CD4-positive, alpha-beta T cell (primary cell): Measurements from ENCODE around the gene RPUSD3. TPM values are rescaled to one million over a fixed set of nuclear protein-coding genes. Genes with fewer than 3 reads are reported as not detected.
A peak's percentile ranks its signal among the peaks of the same experiment; 100 is the strongest.

Experiments used
- ATAC-seq: fragments of 200-7000 bp; cut with Tn5 transposase; one replicate; pipeline ENCODE4 v1.10.0; 2022; ENCODE audit warnings: mild to moderate bottlenecking; ENCODE audit not compliant: poor library complexity
- CTCF ChIA-PET: fragments of 350-600 bp; sonication (Branson Sonifier 250); formaldehyde crosslinking; loops from one replicate; lab custom pipeline; 2021; ENCODE audit warnings: antibody characterized with exemption, inconsistent platforms; lab: Charles Lee
- POLR2A ChIA-PET: fragments of 350-600 bp; sonication (Branson Sonifier 250); formaldehyde crosslinking; loops from one replicate; lab custom pipeline; 2021; ENCODE audit warnings: antibody characterized with exemption, inconsistent platforms; lab: Charles Lee
- DNase-seq, 14 experiments: peaks; one replicate each; pipeline ENCODE4 v3.0.0-alpha.2; 2013 to 2020; ENCODE audit warnings: mixed read lengths in 2 of 14
- H3K27ac ChIP-seq, 2 donors: one replicate each; pipeline versions ENCODE4 v1.5.1 to v1.7.0; 2013; ENCODE audit warnings: low read length in 2 of 2, low read depth in 1 of 2, mild to moderate bottlenecking in 1 of 2
- H3K27me3 ChIP-seq, 2 experiments: 1 replicate in 1 of 2; 2 replicates in 1 of 2; pipeline versions ENCODE4 v1.6.1 to v1.7.0; 2013; ENCODE audit warnings: low read length in 2 of 2, control low read depth in 1 of 2, mild to moderate bottlenecking in 1 of 2, moderate library complexity in 1 of 2; ENCODE audit not compliant: insufficient read depth in 2 of 2, control insufficient read depth in 1 of 2
- H3K36me3 ChIP-seq: one replicate; pipeline ENCODE4 v1.6.1; 2013; ENCODE audit warnings: low read length, control low read depth; ENCODE audit not compliant: insufficient read depth
- H3K4me1 ChIP-seq: one replicate; pipeline ENCODE4 v1.6.1; 2013; ENCODE audit warnings: low read length, control low read depth; ENCODE audit not compliant: insufficient read depth
- H3K4me3 ChIP-seq: one replicate; pipeline ENCODE4 v1.5.1; 2013; ENCODE audit warnings: mild to moderate bottlenecking, low read length, moderate library complexity
- H3K9me3 ChIP-seq, 2 experiments: 1 replicate in 1 of 2; 2 replicates in 1 of 2; pipeline versions ENCODE4 v1.6.1 to v1.7.0; 2013; ENCODE audit warnings: low read length in 2 of 2, mild to moderate bottlenecking in 2 of 2, control low read depth in 1 of 2, moderate library complexity in 1 of 2; ENCODE audit not compliant: control insufficient read depth in 1 of 2, insufficient read depth in 1 of 2
- H3K27ac Mint-ChIP-seq: one replicate; pipeline ENCODE4 v1.8.0; 2020; ENCODE audit warnings: mixed read lengths
- H3K27me3 Mint-ChIP-seq: one replicate; pipeline ENCODE4 v1.8.0; 2021; ENCODE audit warnings: mixed read lengths
- H3K36me3 Mint-ChIP-seq: one replicate; pipeline ENCODE4 v1.8.0; 2021; ENCODE audit warnings: low read depth, mixed read lengths
- H3K4me1 Mint-ChIP-seq: one replicate; pipeline ENCODE4 v1.8.0; 2021; ENCODE audit warnings: low read depth, mixed read lengths
- H3K4me3 Mint-ChIP-seq: one replicate; pipeline ENCODE4 v1.8.0; 2020; ENCODE audit warnings: mild to moderate bottlenecking, mixed read lengths
- H3K9me3 Mint-ChIP-seq: one replicate; pipeline ENCODE4 v1.8.0; 2020; ENCODE audit warnings: mixed read lengths
- CTCF ChIP-seq: fragments of 200-600 bp; IDR thresholded peaks from one replicate; pipeline ENCODE4 v1.8.0; 2022; ENCODE audit warnings: antibody characterized with exemption, mild to moderate bottlenecking
- intact Hi-C, 2 experiments: fragments of 100-400 bp; cut with DNase I in 1 of 2; cut with micrococcal nuclease in 1 of 2; formaldehyde crosslinking; loops; one replicate each; pipeline versions ENCODE4 v1.15.1 to v1.9.0; 2023 to 2025; cut with DNase I, micrococcal nuclease
- total RNA-seq, 174 experiments: library from RNA in 2 of 174; stranded (reverse) in 2 of 174; gene quantifications; one replicate each; pipeline ENCODE4 v1.2.3 and lab custom pipeline; 2021 to 2026

Gene RPUSD3
- total RNA-seq, 2 experiments from 2014 or later, result 7.9 to 8.1 TPM

- POLR2A ChIA-PET, result interaction anchor here (1.0 kb wide), 1 partner anchor 11 kb away, joined by 5 read pairs; the partner anchor contains the start of gene ARPC4
- ATAC-seq (no peak), DNase-seq (no peak)
- H3K4me3 ChIP-seq, result no peak overlapping the region
- no peaks in the 10 kb centered on the region for H3K9me3 ChIP-seq
- peaks cover 17% of the 10 kb centered on the region for H3K4me1 ChIP-seq
- H3K36me3 ChIP-seq, result peaks cover 80% of the 10 kb centered on the region
- CTCF ChIA-PET, result no interaction called here
- Mint-ChIP-seq H3K36me3 (peaks cover 87% of the 10 kb centered on the region), H3K27me3 (no peaks in the 10 kb centered on the region), H3K9me3 (no peaks in the 10 kb centered on the region), H3K4me1 (peaks cover 15% of the 10 kb centered on the region), H3K27ac (no peak overlapping the region), H3K4me3 (no peak overlapping the region)
- TF ChIP-seq CTCF, result no peak
- no peaks in the 10 kb centered on the region for H3K27me3 ChIP-seq
- intact Hi-C loops, result no loop called here
- H3K27ac ChIP-seq, result no peak overlapping the region
These were observed 40.3 kb downstream of the RPUSD3 start for GRCh38 chr3:9803494-9803893.

DNA sequence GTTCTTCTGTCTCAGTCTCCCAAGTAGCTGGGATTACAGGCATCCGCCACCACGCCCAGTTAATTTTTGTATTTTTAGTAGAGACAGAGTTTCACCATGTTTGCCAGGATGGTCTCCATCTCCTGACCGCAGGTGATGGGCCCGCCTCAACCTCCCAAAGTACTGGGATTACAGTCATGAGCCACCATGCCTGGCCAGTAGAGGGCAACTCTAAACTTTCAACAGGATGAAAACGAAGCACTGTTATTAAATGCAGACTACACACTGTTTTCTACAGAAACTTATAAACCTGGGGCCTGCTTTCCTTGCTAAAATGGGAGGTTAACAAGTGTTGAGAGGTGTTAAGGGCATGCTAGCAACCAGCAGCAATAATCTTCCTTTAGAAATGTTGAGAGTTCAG is 43.3 kb downstream of the RPUSD3 start:
- ATAC-seq (no peak), DNase-seq (no peak)
- ChIA-PET POLR2A (no interaction called here), CTCF (no interaction called here)
- Histone ChIP-seq H3K9me3 (no peaks in the 10 kb centered on the region), H3K27me3 (no peaks in the 10 kb centered on the region), H3K4me1 (peaks cover 21% of the 10 kb centered on the region), H3K36me3 (peaks cover 86% of the 10 kb centered on the region), H3K27ac (no peak overlapping the region), H3K4me3 (no peak overlapping the region)
- Mint-ChIP-seq H3K36me3 (peaks cover 87% of the 10 kb centered on the region), H3K9me3 (no peaks in the 10 kb centered on the region), H3K27ac (no peak overlapping the region), H3K27me3 (no peaks in the 10 kb centered on the region), H3K4me3 (no peak overlapping the region), H3K4me1 (peaks cover 23% of the 10 kb centered on the region)
- TF ChIP-seq CTCF, result no peak
- intact Hi-C loops, result no loop called here

GRCh38 chr3:9797196-9797945 is 46.4 kb downstream of the RPUSD3 start:
- peaks cover 52% of the 10 kb centered on the region for H3K4me1 Mint-ChIP-seq
- peaks cover 85% of the 10 kb centered on the region for H3K36me3 Mint-ChIP-seq

More at GRCh38 chr3:9797196-9797945, 46.4 kb downstream of the RPUSD3 start:
- Histone ChIP-seq H3K27me3 (no peaks in the 10 kb centered on the region), H3K9me3 (no peaks in the 10 kb centered on the region), H3K4me3 (no peak overlapping the region), H3K4me1 (peaks cover 42% of the 10 kb centered on the region), H3K36me3 (peaks cover 69% of the 10 kb centered on the region), H3K27ac (no peak overlapping the region)
- H3K27me3 Mint-ChIP-seq, result no peaks in the 10 kb centered on the region
- H3K4me3 Mint-ChIP-seq, result no peak overlapping the region
- no peaks in the 10 kb centered on the region for H3K9me3 Mint-ChIP-seq
- CTCF ChIA-PET, result interaction anchor here (0.7 kb wide), 1 partner anchor 537 kb away, joined by 5 read pairs; no protein-coding TSS in a partner anchor
- intact Hi-C loops, result loop anchor here in 1 of 2 experiments (10.0 kb wide), 1 partner anchor 63 kb away; the partner anchor contains the start of gene BRPF1
- H3K27ac Mint-ChIP-seq, result peak overlapping the region; percentile 67
- ATAC-seq (no peak), DNase-seq (no peak)
- TF ChIP-seq CTCF, result no peak
- POLR2A ChIA-PET, result interaction anchor here (0.9 kb wide), 1 partner anchor 19 kb away, joined by 3 read pairs; no protein-coding TSS in a partner anchor
